ENCODE data around the gene CHST11.

GRCh38 chr12:104532636-104533035 is 75.9 kb downstream of the CHST11 start:
- TF ChIP-seq CTCF (IDR thresholded peaks at IDR 0.05) (no peak), POLR2A (IDR thresholded peaks at IDR 0.05) (no peak)
